GM18870 (cell line): Measurements from ENCODE around the gene FECH.
"Not testable (repeated sequence)": the region's sequence is repeated elsewhere in the genome, so short reads cannot be mapped to it uniquely, and the experiment has no call there.

Experiments
- ATAC-seq: cut with Tn5 transposase; IDR thresholded peaks from one replicate; pipeline ENCODE4 v1.9.1; 2021; ENCODE audit warnings: moderate library complexity; ENCODE audit not compliant: unreplicated experiment

FECH gene

DNA sequence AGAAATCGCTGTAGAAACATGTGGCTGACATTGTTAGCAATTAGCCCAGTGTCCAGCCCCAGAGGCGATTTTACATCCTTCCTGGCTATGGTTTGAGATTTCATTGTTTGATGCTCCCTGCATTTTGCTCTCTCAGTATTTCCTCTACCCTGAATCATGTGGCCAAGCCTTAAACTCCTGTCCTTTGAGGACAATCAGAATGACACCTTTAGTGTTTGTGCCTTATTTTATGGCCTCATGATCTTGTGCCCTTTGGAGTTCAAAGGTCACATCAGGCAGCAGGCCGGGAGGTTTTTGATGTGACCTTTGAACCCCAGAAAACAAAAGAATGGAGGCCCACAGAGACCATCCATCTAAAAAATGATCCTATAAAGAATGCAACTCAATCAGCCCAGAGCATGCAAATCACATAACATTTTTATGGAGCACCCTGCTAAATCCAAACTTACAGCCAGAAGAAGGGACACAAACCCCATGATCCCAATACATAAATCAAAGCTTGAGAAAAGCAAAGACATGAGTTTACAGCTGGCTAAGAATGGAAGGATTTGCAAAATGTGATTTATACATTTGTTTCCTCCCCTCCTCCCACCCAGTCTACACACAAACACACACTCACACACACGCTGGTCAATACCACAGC is 52.5 kb downstream of the FECH start:
- ATAC-seq = no peak

DNA sequence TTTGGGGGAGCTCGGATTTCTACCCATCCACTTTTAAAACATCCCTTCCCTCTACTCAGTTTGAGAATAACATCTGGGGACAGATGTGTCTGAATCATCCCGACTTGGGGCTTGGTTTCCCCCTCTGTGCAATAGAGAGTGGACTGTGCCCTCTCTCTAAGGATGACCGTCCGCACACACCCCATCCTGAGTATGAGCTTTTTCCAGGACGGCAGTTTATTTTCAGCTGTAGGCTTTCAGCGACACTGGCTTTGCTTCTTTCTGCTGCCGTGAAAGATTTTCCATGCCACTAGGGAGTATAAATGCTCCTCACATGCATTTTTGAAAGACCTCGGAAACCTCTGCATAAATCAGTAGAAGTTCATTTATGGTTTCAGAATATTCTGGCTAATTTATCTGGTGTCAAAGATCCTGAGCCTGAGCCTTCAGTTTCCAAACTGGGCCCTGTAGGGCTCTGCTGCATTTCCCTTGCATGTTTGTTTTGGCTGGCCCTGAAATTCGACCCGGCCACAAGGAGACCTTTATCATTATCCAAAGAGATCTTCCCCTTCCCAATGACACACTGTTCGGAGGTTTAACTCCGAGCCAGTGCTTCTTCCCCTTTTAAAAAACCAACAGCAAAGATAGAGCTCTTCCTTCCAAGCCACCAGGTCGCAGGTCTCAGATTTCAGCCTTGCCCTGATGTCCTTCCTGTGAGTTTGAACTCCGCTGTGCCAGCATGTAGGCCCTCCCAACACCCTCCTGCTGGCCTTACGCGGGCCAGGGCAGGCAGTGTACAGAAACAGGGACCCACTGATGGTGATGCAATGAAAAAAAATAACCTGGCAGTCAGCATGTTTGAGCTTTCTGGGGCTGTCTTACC is 53.3 kb downstream of the FECH start:
- no peak for ATAC-seq

GRCh38 chr18:57529151-57529550 is 57.4 kb downstream of the FECH start:
- ATAC-seq = no peak

- no peak for ATAC-seq
Observed at GRCh38 chr18:57527556-57528229, 58.8 kb downstream of the FECH start.

DNA sequence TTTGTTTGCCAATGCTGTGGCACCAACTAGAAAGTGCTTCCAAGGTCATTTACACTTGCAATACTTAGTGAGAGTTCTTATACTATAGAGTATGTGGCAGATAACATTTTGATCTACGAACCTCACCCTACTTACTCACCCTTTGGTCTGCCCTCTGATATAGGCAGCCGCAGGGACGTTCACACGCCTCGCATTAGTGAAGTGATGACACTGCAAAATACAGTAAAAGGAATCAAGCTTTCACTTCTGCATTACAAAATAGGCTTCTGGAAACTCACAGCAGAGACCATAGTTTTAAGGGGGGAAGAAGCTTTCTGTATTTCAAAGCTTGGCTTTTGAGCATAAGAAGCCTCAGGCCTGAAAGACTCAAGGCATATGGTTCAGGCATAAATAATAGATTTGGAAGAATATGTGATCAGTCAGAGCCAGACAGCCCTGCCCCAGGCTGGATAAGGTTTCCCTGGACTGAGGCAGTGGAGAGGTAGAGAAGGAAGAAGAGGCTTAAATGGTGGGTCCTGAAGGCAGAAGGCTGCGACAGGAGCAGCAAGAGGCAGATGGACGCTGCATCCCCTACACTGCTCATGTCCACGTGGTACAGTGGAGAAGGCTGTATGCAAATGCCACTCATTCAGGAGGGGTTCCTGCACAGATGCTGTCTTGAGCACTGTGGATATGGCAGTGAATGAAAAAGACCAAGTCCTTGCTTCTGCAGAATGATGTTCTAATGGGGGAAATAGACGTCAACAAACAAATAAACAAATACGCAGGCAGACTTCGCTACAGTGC is 63.1 kb downstream of the FECH start:
- ATAC-seq = no peak

GRCh38 chr18:57522348-57522747 is 64.2 kb downstream of the FECH start:
- ATAC-seq = not testable (repeated sequence)

GRCh38 chr18:57519668-57520424 is 66.7 kb downstream of the FECH start:
- no peak for ATAC-seq

DNA sequence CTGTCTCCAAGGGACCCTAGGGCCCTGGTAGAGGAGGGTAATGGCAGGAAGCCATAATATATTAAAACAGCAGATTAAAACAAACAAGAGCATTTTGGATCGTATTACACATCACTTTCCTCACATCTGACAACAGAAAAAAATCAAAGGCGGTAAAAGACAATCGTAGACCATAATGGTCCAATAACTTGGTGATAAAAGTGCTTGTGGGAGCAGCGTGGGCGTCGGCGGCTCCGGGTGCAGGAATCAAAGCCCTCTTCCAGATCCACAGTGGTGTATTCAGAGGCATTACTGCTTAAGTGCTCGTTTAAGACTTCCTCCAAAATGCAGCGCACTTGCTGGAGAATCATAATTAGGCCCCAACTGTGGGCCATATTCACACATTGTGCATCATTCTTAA is 68.0 kb downstream of the FECH start:
- no peak for ATAC-seq

DNA sequence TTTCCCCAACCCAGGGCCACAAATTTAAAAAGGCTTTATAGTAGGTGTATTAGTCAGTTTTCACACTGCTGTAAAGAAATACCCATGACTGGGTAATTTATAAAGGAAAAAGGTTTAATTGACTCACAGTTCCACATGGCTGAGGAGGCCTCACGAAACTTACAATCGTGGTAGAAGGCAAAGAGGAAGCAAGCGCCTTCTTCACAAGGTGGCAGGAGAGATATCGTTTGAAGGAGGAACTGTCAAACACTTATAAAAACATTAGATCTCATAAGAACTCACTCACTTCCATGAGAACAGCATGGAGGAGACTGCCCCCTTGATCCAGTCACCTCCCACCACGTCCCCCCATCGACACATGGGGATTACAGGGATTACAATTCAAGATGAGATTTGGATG is 70.4 kb downstream of the FECH start:
- no peak for ATAC-seq

- ATAC-seq = no peak
Observed at GRCh38 chr18:57505231-57505630, 81.3 kb downstream of the FECH start.

GRCh38 chr18:57502624-57503023 is 83.9 kb downstream of the FECH start:
- no peak for ATAC-seq

DNA sequence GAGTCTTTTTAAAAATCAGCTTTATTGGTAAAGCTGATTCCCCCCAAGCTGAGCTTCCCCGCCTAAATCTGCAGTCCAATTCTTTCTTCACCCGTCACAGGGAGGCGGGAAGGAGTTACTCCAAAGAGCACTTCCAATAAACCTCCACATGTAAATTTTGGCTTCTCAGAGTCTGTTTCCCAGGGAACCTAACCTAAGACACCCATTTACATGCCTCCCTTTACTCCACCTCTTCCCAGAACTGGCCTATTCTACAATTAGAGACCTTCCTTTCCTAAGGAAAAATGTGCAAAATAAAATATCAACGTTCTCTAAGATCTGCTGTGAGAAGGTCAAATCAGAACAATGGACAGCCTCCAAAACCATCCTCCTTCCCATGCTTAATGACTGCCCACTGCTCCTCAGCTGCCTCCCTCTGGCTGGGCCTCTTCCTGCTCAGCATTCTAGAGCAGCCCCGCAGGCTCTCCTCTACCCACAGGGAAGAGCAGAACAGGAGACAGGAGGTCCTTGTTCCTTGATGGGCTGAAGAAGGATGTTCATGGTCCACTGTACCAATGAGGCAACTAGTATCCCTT is 87.7 kb downstream of the FECH start:
- no peak for ATAC-seq
